ENCODE results near the gene C11orf87. TPM values are rescaled to one million over a fixed set of nuclear protein-coding genes. Genes with fewer than 3 reads are reported as not detected.

The C11orf87 gene
- total RNA-seq, 1 donor from 2014 or later = 0.03 TPM

DNA sequence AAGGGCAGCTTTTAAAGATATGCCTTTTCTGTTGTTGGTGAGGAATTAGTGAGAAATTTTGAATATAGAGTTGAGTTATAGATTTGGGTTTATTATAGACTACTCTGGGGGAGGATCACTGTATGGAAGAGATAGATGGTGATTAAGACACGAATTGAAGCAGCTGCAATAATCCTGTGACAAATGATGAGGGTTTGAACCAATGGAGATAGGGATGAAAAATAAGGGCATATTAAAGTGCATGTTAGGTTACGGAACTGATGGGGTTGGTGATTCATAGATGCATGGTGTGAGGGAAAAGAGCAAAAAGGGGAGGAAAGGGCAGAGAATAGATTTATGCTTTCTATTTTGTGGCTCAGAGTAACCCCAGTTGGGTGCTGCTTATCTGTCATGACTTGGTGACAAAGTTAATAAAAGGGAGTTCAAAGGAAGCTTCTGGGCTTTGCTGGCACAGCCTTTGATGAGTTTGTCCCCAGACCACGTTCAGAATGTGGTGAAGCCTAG, 11.8 kb downstream of the C11orf87 start:
- intact Hi-C loops (cut with DNase I) = no loop called here
- no peak for DNase-seq
- no peak for ATAC-seq (ENCODE audit: poor library complexity)

DNA sequence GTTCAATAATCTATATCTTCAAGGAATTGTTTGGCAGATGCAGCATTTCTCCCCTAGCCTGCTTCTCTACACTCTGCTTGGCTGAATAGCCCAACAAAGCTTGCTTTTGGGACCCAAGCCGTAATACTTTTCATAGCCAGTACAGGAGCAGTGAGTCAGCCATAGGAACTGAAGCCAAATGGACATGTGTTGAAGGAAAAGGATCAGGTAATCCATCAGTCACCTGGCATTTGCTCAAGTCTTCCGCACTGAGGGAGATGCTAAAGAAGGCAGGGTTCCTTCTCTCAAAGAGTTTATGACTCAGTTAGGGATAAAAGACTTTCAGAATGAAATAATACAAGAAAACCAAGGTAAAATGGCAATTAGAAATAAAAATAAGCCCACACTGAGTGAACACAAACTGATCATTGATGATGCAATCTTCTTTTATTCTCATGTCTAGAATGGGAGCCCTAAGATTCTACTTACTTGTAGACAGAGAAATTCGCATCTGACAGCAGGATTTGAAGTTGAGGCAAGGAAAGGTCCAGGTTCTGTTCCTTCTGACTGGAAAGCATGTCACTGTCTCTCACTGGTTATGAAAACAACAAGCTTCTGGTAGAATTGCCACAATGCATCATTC, 13.2 kb downstream of the C11orf87 start:
- DNase-seq = no peak
- intact Hi-C loops (cut with DNase I) = no loop called here
- no peak for ATAC-seq (ENCODE audit: poor library complexity)

- intact Hi-C loops (cut with DNase I) = no loop called here
- DNase-seq = no peak
- peak; percentile 59 for ATAC-seq (ENCODE audit: poor library complexity)
Observed at GRCh38 chr11:109439684-109440083, 17.7 kb downstream of the C11orf87 start.

DNA sequence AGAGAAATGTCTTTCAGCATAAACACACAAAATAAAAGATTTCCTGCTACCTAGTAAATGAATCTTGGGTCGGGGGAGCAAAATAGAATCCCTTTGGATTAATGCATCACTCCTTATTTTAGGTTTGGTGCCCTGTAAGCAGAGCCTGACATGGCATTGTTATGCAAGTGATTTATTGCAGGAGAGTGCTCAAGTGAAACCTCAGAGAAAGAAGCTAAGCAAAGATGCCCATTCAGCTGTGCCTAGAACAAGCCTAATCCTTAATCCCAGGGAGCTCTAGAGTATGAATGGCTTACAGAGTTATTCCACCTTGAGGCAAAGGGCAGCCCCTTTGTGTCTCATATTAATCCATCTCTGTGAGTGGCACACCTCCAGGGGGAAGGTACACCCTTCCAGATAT, 21.1 kb downstream of the C11orf87 start:
- intact Hi-C loops (cut with DNase I) = no loop called here

DNA sequence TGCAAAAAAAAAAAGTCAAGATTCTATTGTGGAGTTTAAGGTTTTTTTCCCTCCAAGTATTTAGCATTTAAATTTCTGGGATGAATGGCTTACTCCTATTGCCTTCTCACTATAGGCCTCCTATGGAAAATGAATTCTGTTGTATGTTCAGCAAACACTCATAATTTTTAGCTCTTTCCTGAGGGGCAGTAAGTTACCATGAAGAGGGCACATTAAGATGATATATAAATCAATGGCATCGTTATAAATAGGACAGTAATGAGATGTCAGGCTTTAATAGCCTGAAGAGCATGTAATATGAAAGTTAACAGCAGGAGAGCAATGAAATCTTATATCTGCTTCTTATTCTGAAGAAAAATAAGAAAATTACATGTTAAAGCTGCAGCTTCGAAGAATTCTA, 32.9 kb downstream of the C11orf87 start:
- DNase-seq = no peak
- ATAC-seq (ENCODE audit: poor library complexity) = no peak
- intact Hi-C loops (cut with DNase I) = no loop called here

More for the DNA sequence above, 21.1 kb downstream of the C11orf87 start:
- no peak for DNase-seq
- no peak for ATAC-seq (ENCODE audit: poor library complexity)

Measured in Right ventricle myocardium superior (tissue), 1 donor.